K562 (cell line): ENCODE data around the gene LHPP. TPM values are rescaled to one million over a fixed set of nuclear protein-coding genes. Genes with fewer than 3 reads are reported as not detected.

ENCODE experiments used
- ATAC-seq: fragments of 200-7000 bp; cut with Tn5 transposase; 3 replicates; pipeline ENCODE4 v1.9.1; 2020; ENCODE audit warnings: moderate library complexity
- BruUV-seq: library from RNA; stranded (reverse); fragments of 400-500 nt; replicated peaks from 2 replicates; lab custom pipeline; 2021; lab: Mats Ljungman, UMichigan
- CTCF ChIA-PET: fragments of 300-600 bp; formaldehyde crosslinking; extraction: SDS; loops from one replicate; lab custom pipeline; 2021; ENCODE audit warnings: low intra/inter-chr PET ratio; lab: Yijun Ruan, JAX
- POLR2A ChIA-PET: fragments of 300-600, 350-650 bp; sonication (Branson Sonifier 250); formaldehyde crosslinking; extraction: SDS; loops from one replicate; lab custom pipeline; 2021; ENCODE audit warnings: antibody characterized with exemption, inconsistent platforms; lab: Yijun Ruan, JAX
- DNase-seq, 4 experiments: peaks; one replicate each; pipeline versions ENCODE4 v3.0.0 to v3.0.0-alpha.2; 2011 to 2018; ENCODE audit warnings: low spot score in 3 of 4, mixed read lengths in 3 of 4; ENCODE audit errors: extremely low read depth in 1 of 4
- FAIRE-seq: peaks from 2 replicates; lab custom pipeline; 2011; peaks lifted over from hg19 to GRCh38; lab: Jason Lieb, UNC
- H2AFZ ChIP-seq: 2 replicates; pipeline ENCODE4 v1.6.0; 2011; ENCODE audit warnings: low read depth, low read length, control low read depth, inconsistent platforms
- H3K27ac ChIP-seq: fragments of 200-600 bp; 3 replicates; pipeline ENCODE4 v1.8.0; 2011; ENCODE audit warnings: low read depth, mild to moderate bottlenecking, control low read depth, inconsistent platforms, low read length, moderate library complexity, mixed read lengths; ENCODE audit errors: extremely low read depth
- H3K27me3 ChIP-seq, 2 experiments: fragments of 300-600 bp in 1 of 2; 2 replicates in 1 of 2; 3 replicates in 1 of 2; pipeline versions ENCODE4 v1.6.0 to v1.8.0; 2011; ENCODE audit warnings: inconsistent platforms in 2 of 2, low read length in 2 of 2, mild to moderate bottlenecking in 1 of 2, mixed read lengths in 1 of 2, moderate library complexity in 1 of 2; ENCODE audit not compliant: control insufficient read depth in 2 of 2, insufficient read depth in 2 of 2
- H3K36me3 ChIP-seq: fragments of 300-600 bp; 3 replicates; pipeline ENCODE4 v1.8.0; 2011; ENCODE audit warnings: mild to moderate bottlenecking, low read length, inconsistent platforms; ENCODE audit not compliant: control insufficient read depth, insufficient read depth
- H3K4me1 ChIP-seq, 2 experiments: fragments of 200-600 bp in 1 of 2; replicated peaks in 1 of 2; 2 replicates in 1 of 2; 3 replicates in 1 of 2; pipeline versions ENCODE4 v1.5.1 to v1.8.0; 2011; ENCODE audit warnings: inconsistent platforms in 2 of 2, low read length in 2 of 2, mild to moderate bottlenecking in 1 of 2, mixed read lengths in 1 of 2, moderate library complexity in 1 of 2; ENCODE audit not compliant: control insufficient read depth in 2 of 2, insufficient read depth in 2 of 2
- H3K4me2 ChIP-seq: 2 replicates; pipeline ENCODE4 v1.6.1; 2011; ENCODE audit warnings: low read length, control low read depth, inconsistent platforms, mixed read lengths; ENCODE audit not compliant: insufficient read depth
- H3K4me3 ChIP-seq: fragments of 200-600 bp; sonication (generic), shearing (Covaris generic); 2 replicates; pipeline ENCODE4 v1.5.1; 2016; ENCODE audit warnings: control low read depth, inconsistent platforms
- H3K79me2 ChIP-seq: fragments of 200-600 bp; 3 replicates; pipeline ENCODE4 v1.8.0; 2011; ENCODE audit warnings: low read length, inconsistent platforms; ENCODE audit not compliant: control insufficient read depth, insufficient read depth
- H3K9ac ChIP-seq, 2 experiments: 2 replicates each; pipeline versions ENCODE4 v1.6.0 to v1.6.1; 2011; ENCODE audit warnings: low read depth in 2 of 2, low read length in 2 of 2, control low read depth in 1 of 2, inconsistent platforms in 1 of 2, mild to moderate bottlenecking in 1 of 2, mixed read lengths in 1 of 2; ENCODE audit not compliant: insufficient read depth in 1 of 2
- H3K9me1 ChIP-seq: one replicate; pipeline ENCODE4 v1.6.0; 2011; ENCODE audit warnings: inconsistent platforms, mild to moderate bottlenecking, low read length, moderate library complexity; ENCODE audit not compliant: control insufficient read depth, insufficient read depth
- H3K9me3 ChIP-seq: replicated peaks from 2 replicates; pipeline ENCODE4 v1.5.1; 2011; ENCODE audit warnings: low read depth, low read length, inconsistent platforms; ENCODE audit not compliant: control insufficient read depth, insufficient read depth
- H4K20me1 ChIP-seq: replicated peaks from 2 replicates; pipeline ENCODE4 v1.6.1; 2011; ENCODE audit warnings: low read length, inconsistent platforms, mixed read lengths; ENCODE audit not compliant: control insufficient read depth, insufficient read depth
- CAMTA2 ChIP-seq: fragments of 250-450 bp; sonication (Bioruptor Pico); conservative IDR thresholded peaks from 2 replicates; pipeline ENCODE4 v1.5.1; 2022
- CBX5 ChIP-seq: IDR thresholded peaks from 2 replicates; pipeline ENCODE4 v1.6.1; 2014; ENCODE audit warnings: low read depth, borderline replicate concordance
- DACH1 ChIP-seq: fragments of 450-650 bp; IDR thresholded peaks from 2 replicates; pipeline ENCODE4 v1.6.1; 2018; ENCODE audit not compliant: partially characterized antibody
- FOXA3 ChIP-seq, 2 experiments: fragments of 450-650 bp in 1 of 2; sonication (generic) in 1 of 2; formaldehyde crosslinking; IDR thresholded peaks in 1 of 2; conservative IDR thresholded peaks in 1 of 2; 2 replicates each; pipeline versions ENCODE4 v1.4.0 to v1.8.0; 2020 to 2022; ENCODE audit warnings: mild to moderate bottlenecking in 2 of 2, missing genetic modification reagents in 1 of 2
- HNRNPUL1 ChIP-seq: fragments of 200-400 bp; formaldehyde crosslinking; IDR thresholded peaks from 2 replicates; pipeline ENCODE4 v1.6.1; 2017; ENCODE audit warnings: low read length
- JUN ChIP-seq, 2 experiments: sonication (generic) in 1 of 2; formaldehyde crosslinking in 1 of 2; IDR thresholded peaks; 2 replicates each; pipeline versions ENCODE4 v1.6.1 to v1.8.0; 2012 to 2022; ENCODE audit warnings: borderline replicate concordance in 2 of 2, mild to moderate bottlenecking in 2 of 2, improper control_type of control experiment in 1 of 2, low read depth in 1 of 2, low read length in 1 of 2, missing genetic modification reagents in 1 of 2
- MEF2A ChIP-seq: IDR thresholded peaks from 2 replicates; pipeline ENCODE4 v1.6.1; 2011; ENCODE audit warnings: low read depth, mild to moderate bottlenecking, low read length, moderate library complexity; ENCODE audit not compliant: control insufficient read depth
- NFYB ChIP-seq: IDR thresholded peaks from 2 replicates; pipeline ENCODE4 v1.6.1; 2011; ENCODE audit warnings: mild to moderate bottlenecking, moderate library complexity; ENCODE audit not compliant: insufficient read length; ENCODE audit errors: extremely low read depth
- PCBP2 ChIP-seq: fragments of 200-400 bp; formaldehyde crosslinking; IDR thresholded peaks from 2 replicates; pipeline ENCODE4 v1.6.1; 2018; ENCODE audit warnings: low read length, low read depth, mild to moderate bottlenecking, moderate library complexity; ENCODE audit not compliant: poor library complexity, severe bottlenecking
- RBM17 ChIP-seq: fragments of 200-400 bp; formaldehyde crosslinking; IDR thresholded peaks from 2 replicates; pipeline ENCODE4 v1.6.1; 2017; ENCODE audit warnings: low read depth, mild to moderate bottlenecking, low read length, borderline replicate concordance
- SAFB2 ChIP-seq: fragments of 200-400 bp; formaldehyde crosslinking; IDR thresholded peaks from 2 replicates; pipeline ENCODE4 v1.6.1; 2018; ENCODE audit warnings: borderline replicate concordance, low read length, low read depth, moderate library complexity; ENCODE audit not compliant: severe bottlenecking
- SRSF7 ChIP-seq: fragments of 200-400 bp; formaldehyde crosslinking; optimal IDR thresholded peaks from 2 replicates; pipeline ENCODE3; 2017; ENCODE audit warnings: mild to moderate bottlenecking, low read depth, low read length
- ZNF165 ChIP-seq: fragments of 250-450 bp; sonication (Bioruptor Pico); IDR thresholded peaks from 2 replicates; pipeline ENCODE4 v1.4.0; 2020; ENCODE audit warnings: borderline replicate concordance
- ZNF282 ChIP-seq: sonication (generic); formaldehyde crosslinking; IDR thresholded peaks from 2 replicates; pipeline ENCODE4 v1.8.1; 2023; ENCODE audit warnings: missing genetic modification reagents
- ZNF551 ChIP-seq: fragments of 250-450 bp; sonication (Bioruptor Pico); IDR thresholded peaks from 2 replicates; pipeline ENCODE4 v1.5.0; 2021; ENCODE audit warnings: mild to moderate bottlenecking, moderate library complexity
- WGBS: fragments of 100-300 bp; shearing (Covaris generic); methylation state at CpG from one replicate; pipeline ENCODE4 v1.1.6; 2016; ENCODE audit warnings: low coverage, mixed read lengths; ENCODE audit not compliant: insufficient coverage; ENCODE audit errors: missing lambda C conversion rate; 5-methylcytosine and 5-hydroxymethylcytosine counted together
- in situ Hi-C: fragments of 300-500 bp; cut with MboI; formaldehyde crosslinking; loops from 4 replicates; pipeline ENCODE4 v1.15.0; 2018; ENCODE audit warnings: inconsistent platforms, mixed read lengths
- intact Hi-C: fragments of 100-400 bp; cut with micrococcal nuclease; formaldehyde crosslinking; loops from 2 replicates; pipeline ENCODE4 v1.14.2; 2022
- polyA plus RNA-seq, 8 experiments: library from polyadenylated mRNA; depleted of rRNA in 4 of 8; stranded (reverse) in 5 of 8; unstranded in 3 of 8; fragments of >200 nt; fragmentation: Nextera tagmentation in 2 of 8; fragmentation: Illumina TruSeq in 1 of 8; extraction: Ambion mirVana in 2 of 8; extraction: Trizol in 1 of 8; gene quantifications; 2 replicates each; pipeline versions ENCODE4 v1.2.1 to v1.2.3, GENCODE V29; 2011 to 2014; ENCODE audit warnings: inconsistent platforms in 1 of 8, missing spikeins in 1 of 8
- total RNA-seq, 7 experiments: library from RNA; depleted of rRNA in 6 of 7; stranded (reverse); fragments of >200 nt in 6 of 7; fragmentation: Illumina TruSeq in 2 of 7; extraction: Trizol in 2 of 7; gene quantifications; 2 replicates each; pipeline versions ENCODE4 v1.2.1 to v1.2.3, GENCODE V29; 2011 to 2021; ENCODE audit warnings: low replicate concordance in 1 of 7
- TF ChIP-seq, protein P1 (sequence below): fragments of 250-450 bp; sonication (Bioruptor Pico); IDR thresholded peaks from 2 replicates; pipeline ENCODE4 v1.8.0; 2021; ENCODE audit warnings: moderate library complexity, mild to moderate bottlenecking, inconsistent platforms
- TF ChIP-seq, protein P2 (sequence below): fragments of 250-450 bp; sonication (Bioruptor Pico); IDR thresholded peaks from 2 replicates; pipeline ENCODE4 v1.5.0; 2021
- TF ChIP-seq, protein P3 (sequence below): fragments of 250-450 bp; sonication (Bioruptor Pico); IDR thresholded peaks from 2 replicates; pipeline ENCODE4 v1.8.0; 2022; ENCODE audit warnings: moderate library complexity, mild to moderate bottlenecking, inconsistent platforms

LHPP gene
- total and polyA plus RNA-seq, 9 of the 15 experiments (the other 6 are each of a cell fraction or from before 2014, with no cell fraction given): 0.34 to 7.4 (median 3.0) TPM

DNA sequence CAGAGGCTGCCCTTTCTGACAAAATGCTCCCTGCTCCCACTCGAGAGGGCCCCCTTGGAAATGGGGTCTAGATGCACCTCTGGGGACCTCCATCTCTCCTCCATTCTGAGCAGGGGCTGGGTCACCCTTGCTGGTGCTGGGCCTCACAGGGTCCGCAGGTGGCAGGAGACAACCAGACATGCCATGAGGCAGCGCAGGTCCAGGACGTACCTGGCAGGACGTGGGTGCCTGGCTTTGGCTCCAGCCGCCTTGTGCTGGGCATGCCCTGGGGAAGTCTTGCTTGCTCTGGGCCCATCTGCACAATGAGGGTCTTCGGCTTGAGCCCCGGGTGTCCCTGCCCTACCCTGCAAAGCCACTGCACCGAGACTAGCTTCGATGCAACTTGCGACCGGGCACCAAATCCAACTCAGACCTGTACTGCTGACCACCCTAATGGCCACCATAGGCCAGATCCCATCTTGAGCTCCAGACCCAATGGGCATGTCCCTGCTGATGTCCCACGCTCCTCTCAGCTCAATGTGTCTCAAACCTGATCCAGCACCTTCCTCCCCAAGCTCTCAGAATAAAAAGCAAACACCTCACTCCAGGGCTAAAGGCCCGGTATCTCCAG, 175.6 kb downstream of the LHPP start (continued):
- TF ChIP-seq, protein P1, sequence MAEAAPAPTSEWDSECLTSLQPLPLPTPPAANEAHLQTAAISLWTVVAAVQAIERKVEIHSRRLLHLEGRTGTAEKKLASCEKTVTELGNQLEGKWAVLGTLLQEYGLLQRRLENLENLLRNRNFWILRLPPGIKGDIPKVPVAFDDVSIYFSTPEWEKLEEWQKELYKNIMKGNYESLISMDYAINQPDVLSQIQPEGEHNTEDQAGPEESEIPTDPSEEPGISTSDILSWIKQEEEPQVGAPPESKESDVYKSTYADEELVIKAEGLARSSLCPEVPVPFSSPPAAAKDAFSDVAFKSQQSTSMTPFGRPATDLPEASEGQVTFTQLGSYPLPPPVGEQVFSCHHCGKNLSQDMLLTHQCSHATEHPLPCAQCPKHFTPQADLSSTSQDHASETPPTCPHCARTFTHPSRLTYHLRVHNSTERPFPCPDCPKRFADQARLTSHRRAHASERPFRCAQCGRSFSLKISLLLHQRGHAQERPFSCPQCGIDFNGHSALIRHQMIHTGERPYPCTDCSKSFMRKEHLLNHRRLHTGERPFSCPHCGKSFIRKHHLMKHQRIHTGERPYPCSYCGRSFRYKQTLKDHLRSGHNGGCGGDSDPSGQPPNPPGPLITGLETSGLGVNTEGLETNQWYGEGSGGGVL (CRISPR knock-in tag): no peak
- no peak for TF ChIP-seq MEF2A
- TF ChIP-seq CAMTA2: no peak
- TF ChIP-seq, protein P2, sequence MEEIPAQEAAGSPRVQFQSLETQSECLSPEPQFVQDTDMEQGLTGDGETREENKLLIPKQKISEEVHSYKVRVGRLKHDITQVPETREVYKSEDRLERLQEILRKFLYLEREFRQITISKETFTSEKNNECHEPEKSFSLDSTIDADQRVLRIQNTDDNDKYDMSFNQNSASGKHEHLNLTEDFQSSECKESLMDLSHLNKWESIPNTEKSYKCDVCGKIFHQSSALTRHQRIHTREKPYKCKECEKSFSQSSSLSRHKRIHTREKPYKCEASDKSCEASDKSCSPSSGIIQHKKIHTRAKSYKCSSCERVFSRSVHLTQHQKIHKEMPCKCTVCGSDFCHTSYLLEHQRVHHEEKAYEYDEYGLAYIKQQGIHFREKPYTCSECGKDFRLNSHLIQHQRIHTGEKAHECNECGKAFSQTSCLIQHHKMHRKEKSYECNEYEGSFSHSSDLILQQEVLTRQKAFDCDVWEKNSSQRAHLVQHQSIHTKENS: no peak
- no peak for TF ChIP-seq RBM17

DNA sequence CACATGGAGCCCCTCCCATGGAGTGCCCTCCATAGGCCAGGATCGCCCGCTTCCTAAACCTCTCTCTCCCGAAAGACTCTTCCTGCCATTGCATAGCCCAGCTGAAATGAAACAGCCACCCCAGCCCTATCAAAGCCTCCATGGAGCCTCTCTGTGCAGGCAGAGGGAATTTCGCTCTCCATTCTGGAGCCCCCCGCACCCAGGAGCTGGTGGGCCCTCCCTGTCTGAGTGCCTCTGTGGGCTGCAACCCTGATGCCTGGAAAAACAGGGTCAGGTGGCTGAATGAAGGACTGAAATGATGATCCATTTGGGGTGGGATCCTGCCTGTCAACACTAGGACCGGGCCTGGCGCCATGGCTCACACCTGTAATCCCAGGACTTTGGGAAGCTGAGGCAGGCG, 176.1 kb downstream of the LHPP start:
- CTCF ChIA-PET: no interaction called here
- no peak for TF ChIP-seq JUN (IDR thresholded peaks at IDR 0.05; ENCODE audit: borderline replicate concordance, low read depth, low read length)
- TF ChIP-seq JUN (CRISPR knock-in tag; IDR thresholded peaks at IDR 0.05; ENCODE audit: borderline replicate concordance): no peak
- TF ChIP-seq PCBP2: no peak
- TF ChIP-seq SAFB2: no peak
- TF ChIP-seq ZNF165: no peak
- TF ChIP-seq ZNF282: no peak
- TF ChIP-seq SRSF7: no peak
- TF ChIP-seq, protein P3, sequence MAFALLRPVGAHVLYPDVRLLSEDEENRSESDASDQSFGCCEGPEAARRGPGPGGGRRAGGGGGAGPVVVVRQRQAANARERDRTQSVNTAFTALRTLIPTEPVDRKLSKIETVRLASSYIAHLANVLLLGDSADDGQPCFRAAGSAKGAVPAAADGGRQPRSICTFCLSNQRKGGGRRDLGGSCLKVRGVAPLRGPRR (CRISPR knock-in tag): no peak
- no peak for TF ChIP-seq NFYB
- TF ChIP-seq CBX5: no peak
- no peak for TF ChIP-seq ZNF551 (CRISPR knock-in tag)
- TF ChIP-seq DACH1: no peak
- no peak for TF ChIP-seq HNRNPUL1
- no peak for TF ChIP-seq FOXA3 (CRISPR knock-in tag; conservative IDR thresholded peaks at IDR 0.05 in 1 of 2, IDR thresholded peaks at IDR 0.05 in 1 of 2)
- TF ChIP-seq, all 486 proteins: peak for 0
- Histone ChIP-seq H3K36me3 (peaks cover 6% of the 10 kb centered on the region; the same call in 1 of the 3 replicates), H3K4me3 (no peak overlapping the region), H2AFZ (no peak overlapping the region), H3K4me2 (no peak overlapping the region), H3K27me3 (no peaks in the 10 kb centered on the region), H3K79me2 (peaks cover 9% of the 10 kb centered on the region; the same call in 2 of the 3 replicates), H3K9me1 (no peaks in the 10 kb centered on the region), H3K4me1 (peaks cover 21 to 39% of the 10 kb centered on the region in 2 experiments), H4K20me1 (peaks cover 4% of the 10 kb centered on the region; the same call in 1 of the 2 replicates), H3K27ac (no peak overlapping the region), H3K9me3 (no peaks in the 10 kb centered on the region; the same call in 1 of the 2 replicates), H3K9ac (no peak overlapping the region)
- in situ Hi-C loops: no loop called here
- ATAC-seq: no peak
- DNase-seq: no peak
- FAIRE-seq: no peak
- 93% methylated on average over 8 of the region's 8 CpGs for WGBS
- intact Hi-C loops: no loop called here
- POLR2A ChIA-PET: no interaction called here
- BruUV-seq: no TSS peak
